HepG2 (cell line): ENCODE measurements around the gene TTC23L. TPM values are rescaled to one million over a fixed set of nuclear protein-coding genes. Genes with fewer than 3 reads are reported as not detected.

Experiments
- ARHGAP35 ChIP-seq: sonication (generic); formaldehyde crosslinking; IDR thresholded peaks from 2 replicates; pipeline ENCODE4 v1.9.0; 2022; ENCODE audit warnings: mild to moderate bottlenecking, inconsistent platforms, moderate library complexity, missing genetic modification reagents, borderline replicate concordance
- EEA1 ChIP-seq: sonication (generic); formaldehyde crosslinking; IDR thresholded peaks from 2 replicates; pipeline ENCODE4 v1.5.1; 2020; ENCODE audit warnings: mild to moderate bottlenecking, missing genetic modification reagents, borderline replicate concordance
- HDAC2 ChIP-seq: sonication (generic); formaldehyde crosslinking; IDR thresholded peaks from 2 replicates; pipeline ENCODE4 v1.4.0; 2020; ENCODE audit warnings: missing genetic modification reagents
- JUN ChIP-seq: sonication (generic); formaldehyde crosslinking; IDR thresholded peaks from 2 replicates; pipeline ENCODE4 v1.4.0; 2020; ENCODE audit warnings: mild to moderate bottlenecking, missing genetic modification reagents
- KDM1A ChIP-seq: IDR thresholded peaks from 2 replicates; pipeline ENCODE4 v1.6.1; 2016; ENCODE audit warnings: missing compliant biosample characterization
- MAFF ChIP-seq: IDR thresholded peaks from 2 replicates; pipeline ENCODE4 v1.6.1; 2011; ENCODE audit warnings: low read depth, low read length, improper control_type of control experiment
- ONECUT2 ChIP-seq: sonication (generic); formaldehyde crosslinking; IDR thresholded peaks from 2 replicates; pipeline ENCODE4 v1.4.0; 2020; ENCODE audit warnings: missing genetic modification reagents
- PAX8 ChIP-seq: sonication (generic); formaldehyde crosslinking; IDR thresholded peaks from 2 replicates; pipeline ENCODE4 v1.8.0; 2022; ENCODE audit warnings: mild to moderate bottlenecking, missing genetic modification reagents, borderline replicate concordance
- PCBP2 ChIP-seq: fragments of 200-400 bp; formaldehyde crosslinking; optimal IDR thresholded peaks from 2 replicates; pipeline ENCODE3; 2018; ENCODE audit warnings: low read length, low read depth; ENCODE audit not compliant: poor library complexity, severe bottlenecking
- RAD21 ChIP-seq: fragments of 450-650 bp; formaldehyde crosslinking; IDR thresholded peaks from 2 replicates; pipeline ENCODE4 v1.5.0; 2020; ENCODE audit warnings: mild to moderate bottlenecking
- TBP ChIP-seq: sonication (generic); formaldehyde crosslinking; IDR thresholded peaks from 2 replicates; pipeline ENCODE4 v1.5.0; 2020; ENCODE audit warnings: missing genetic modification reagents
- TFDP1 ChIP-seq: IDR thresholded peaks from 2 replicates; pipeline ENCODE4 v1.6.1; 2016; ENCODE audit warnings: missing compliant biosample characterization, missing genetic modification reagents, borderline replicate concordance
- ZIK1 ChIP-seq: sonication (generic); formaldehyde crosslinking; IDR thresholded peaks from 2 replicates; pipeline ENCODE4 v1.5.0; 2020; ENCODE audit warnings: mild to moderate bottlenecking, low read depth, missing genetic modification reagents, borderline replicate concordance
- ZMYM2 ChIP-seq: sonication (generic); formaldehyde crosslinking; IDR thresholded peaks from 2 replicates; pipeline ENCODE4 v1.8.0; 2022; ENCODE audit warnings: mild to moderate bottlenecking, missing genetic modification reagents
- ZNF34 ChIP-seq: sonication (generic); formaldehyde crosslinking; IDR thresholded peaks from 2 replicates; pipeline ENCODE4 v1.4.0; 2020; ENCODE audit warnings: mild to moderate bottlenecking, missing genetic modification reagents, borderline replicate concordance
- ZNF607 ChIP-seq: sonication (generic); formaldehyde crosslinking; IDR thresholded peaks from 2 replicates; pipeline ENCODE4 v1.5.1; 2020; ENCODE audit warnings: missing genetic modification reagents, mild to moderate bottlenecking, borderline replicate concordance
- ZNF749 ChIP-seq: sonication (generic); formaldehyde crosslinking; IDR thresholded peaks from 2 replicates; pipeline ENCODE4 v1.8.0; 2022; ENCODE audit warnings: mild to moderate bottlenecking, missing genetic modification reagents, moderate library complexity, borderline replicate concordance
- ZNF883 ChIP-seq: sonication (generic); formaldehyde crosslinking; IDR thresholded peaks from 2 replicates; pipeline ENCODE4 v1.5.1; 2020; ENCODE audit warnings: mild to moderate bottlenecking, missing genetic modification reagents; ENCODE audit errors: not compliant biosample characterization
- ZSCAN12 ChIP-seq: sonication (generic); formaldehyde crosslinking; IDR thresholded peaks from 2 replicates; pipeline ENCODE4 v1.9.0; 2021; ENCODE audit warnings: mild to moderate bottlenecking, missing genetic modification reagents
- polyA plus RNA-seq, 8 experiments: library from polyadenylated mRNA; depleted of rRNA in 3 of 8; stranded (reverse) in 7 of 8; unstranded in 1 of 8; fragments of >200 nt; fragmentation: Illumina TruSeq in 4 of 8; extraction: Trizol in 4 of 8; gene quantifications; 2 replicates each; pipeline versions ENCODE4 v1.2.1 to v1.2.3, GENCODE V29; 2011 to 2016; ENCODE audit warnings: low read depth in 4 of 8, missing spikeins in 1 of 8, mixed read lengths in 1 of 8; ENCODE audit not compliant: insufficient read depth in 1 of 8
- total RNA-seq, 5 experiments: library from RNA; depleted of rRNA; stranded (reverse); fragments of >200 nt; fragmentation: Illumina TruSeq; extraction: Trizol; gene quantifications; 2 replicates each; pipeline ENCODE4 v1.2.3, GENCODE V29; 2016; ENCODE audit warnings: low read depth in 1 of 5
- TF ChIP-seq, protein P1 (sequence below): sonication (generic); formaldehyde crosslinking; IDR thresholded peaks from 2 replicates; pipeline ENCODE4 v1.4.0; 2020; ENCODE audit warnings: missing genetic modification reagents
- TF ChIP-seq, protein P2 (sequence below): sonication (generic); formaldehyde crosslinking; IDR thresholded peaks from 2 replicates; pipeline ENCODE4 v1.4.0; 2020; ENCODE audit warnings: missing genetic modification reagents
- TF ChIP-seq, protein P3 (sequence below): sonication (generic); formaldehyde crosslinking; IDR thresholded peaks from 2 replicates; pipeline ENCODE4 v1.5.0; 2020; ENCODE audit warnings: mild to moderate bottlenecking, missing genetic modification reagents

The TTC23L gene
- total and polyA plus RNA-seq, 2 of the 13 experiments (the other 11 are each of a cell fraction or from before 2014, with no cell fraction given), result 0.37 to 1.4 TPM

DNA sequence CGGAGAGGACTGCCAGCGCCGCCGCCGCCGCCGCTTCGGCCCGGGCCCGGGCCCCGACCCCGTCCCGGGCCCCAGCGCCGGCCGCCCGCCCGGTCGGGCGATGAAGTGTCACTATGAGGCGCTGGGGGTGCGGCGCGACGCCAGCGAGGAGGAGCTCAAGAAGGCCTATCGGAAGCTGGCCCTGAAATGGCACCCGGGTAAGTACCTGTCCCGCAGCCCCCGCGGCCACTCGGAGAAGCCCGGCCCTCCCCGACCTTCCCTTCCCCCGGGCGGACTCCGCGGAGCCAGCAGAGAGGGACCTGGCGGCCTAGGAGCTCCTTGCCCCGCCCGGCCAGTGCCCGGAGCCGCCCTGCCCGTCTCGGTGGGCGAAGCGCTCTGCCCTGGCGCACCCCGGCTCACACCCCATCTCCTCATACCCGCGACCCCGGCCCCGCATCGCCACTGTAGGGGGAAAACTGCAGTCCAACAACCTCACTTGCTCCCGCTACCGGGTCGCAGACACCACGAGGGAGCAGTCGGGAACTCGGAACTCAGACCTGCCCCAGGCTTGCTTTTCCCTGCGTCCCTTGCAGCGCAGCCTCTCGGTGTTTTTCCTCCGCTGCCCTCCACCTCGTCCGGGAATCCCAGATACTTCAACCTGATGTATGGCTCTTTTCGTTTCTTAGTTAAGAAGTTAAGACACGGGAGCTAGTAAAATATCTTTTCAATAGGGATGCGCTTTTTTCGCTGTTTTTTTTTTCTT is 90.9 kb downstream of the TTC23L start (continued):
- TF ChIP-seq TFDP1 (CRISPR knock-in tag), result no peak
- no peak for TF ChIP-seq KDM1A (CRISPR knock-in tag)
- no peak for TF ChIP-seq ZMYM2 (CRISPR knock-in tag)
- no peak for TF ChIP-seq HDAC2 (CRISPR knock-in tag)
- no peak for TF ChIP-seq TBP (CRISPR knock-in tag)
- no peak for TF ChIP-seq JUN (CRISPR knock-in tag)
- TF ChIP-seq, protein P1, sequence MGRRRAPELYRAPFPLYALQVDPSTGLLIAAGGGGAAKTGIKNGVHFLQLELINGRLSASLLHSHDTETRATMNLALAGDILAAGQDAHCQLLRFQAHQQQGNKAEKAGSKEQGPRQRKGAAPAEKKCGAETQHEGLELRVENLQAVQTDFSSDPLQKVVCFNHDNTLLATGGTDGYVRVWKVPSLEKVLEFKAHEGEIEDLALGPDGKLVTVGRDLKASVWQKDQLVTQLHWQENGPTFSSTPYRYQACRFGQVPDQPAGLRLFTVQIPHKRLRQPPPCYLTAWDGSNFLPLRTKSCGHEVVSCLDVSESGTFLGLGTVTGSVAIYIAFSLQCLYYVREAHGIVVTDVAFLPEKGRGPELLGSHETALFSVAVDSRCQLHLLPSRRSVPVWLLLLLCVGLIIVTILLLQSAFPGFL (CRISPR knock-in tag), result no peak
- TF ChIP-seq, protein P2, sequence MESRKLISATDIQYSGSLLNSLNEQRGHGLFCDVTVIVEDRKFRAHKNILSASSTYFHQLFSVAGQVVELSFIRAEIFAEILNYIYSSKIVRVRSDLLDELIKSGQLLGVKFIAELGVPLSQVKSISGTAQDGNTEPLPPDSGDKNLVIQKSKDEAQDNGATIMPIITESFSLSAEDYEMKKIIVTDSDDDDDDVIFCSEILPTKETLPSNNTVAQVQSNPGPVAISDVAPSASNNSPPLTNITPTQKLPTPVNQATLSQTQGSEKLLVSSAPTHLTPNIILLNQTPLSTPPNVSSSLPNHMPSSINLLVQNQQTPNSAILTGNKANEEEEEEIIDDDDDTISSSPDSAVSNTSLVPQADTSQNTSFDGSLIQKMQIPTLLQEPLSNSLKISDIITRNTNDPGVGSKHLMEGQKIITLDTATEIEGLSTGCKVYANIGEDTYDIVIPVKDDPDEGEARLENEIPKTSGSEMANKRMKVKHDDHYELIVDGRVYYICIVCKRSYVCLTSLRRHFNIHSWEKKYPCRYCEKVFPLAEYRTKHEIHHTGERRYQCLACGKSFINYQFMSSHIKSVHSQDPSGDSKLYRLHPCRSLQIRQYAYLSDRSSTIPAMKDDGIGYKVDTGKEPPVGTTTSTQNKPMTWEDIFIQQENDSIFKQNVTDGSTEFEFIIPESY (CRISPR knock-in tag), result no peak
- TF ChIP-seq ZNF34 (CRISPR knock-in tag), result no peak
- TF ChIP-seq ZNF749, result no peak
- no peak for TF ChIP-seq PCBP2
- TF ChIP-seq ZNF607 (CRISPR knock-in tag), result no peak
- no peak for TF ChIP-seq ZSCAN12 (CRISPR knock-in tag)
- peak; percentile 90; the same call in 1 of the 2 replicates for TF ChIP-seq EEA1
- TF ChIP-seq ONECUT2 (CRISPR knock-in tag), result no peak
- TF ChIP-seq, protein P3, sequence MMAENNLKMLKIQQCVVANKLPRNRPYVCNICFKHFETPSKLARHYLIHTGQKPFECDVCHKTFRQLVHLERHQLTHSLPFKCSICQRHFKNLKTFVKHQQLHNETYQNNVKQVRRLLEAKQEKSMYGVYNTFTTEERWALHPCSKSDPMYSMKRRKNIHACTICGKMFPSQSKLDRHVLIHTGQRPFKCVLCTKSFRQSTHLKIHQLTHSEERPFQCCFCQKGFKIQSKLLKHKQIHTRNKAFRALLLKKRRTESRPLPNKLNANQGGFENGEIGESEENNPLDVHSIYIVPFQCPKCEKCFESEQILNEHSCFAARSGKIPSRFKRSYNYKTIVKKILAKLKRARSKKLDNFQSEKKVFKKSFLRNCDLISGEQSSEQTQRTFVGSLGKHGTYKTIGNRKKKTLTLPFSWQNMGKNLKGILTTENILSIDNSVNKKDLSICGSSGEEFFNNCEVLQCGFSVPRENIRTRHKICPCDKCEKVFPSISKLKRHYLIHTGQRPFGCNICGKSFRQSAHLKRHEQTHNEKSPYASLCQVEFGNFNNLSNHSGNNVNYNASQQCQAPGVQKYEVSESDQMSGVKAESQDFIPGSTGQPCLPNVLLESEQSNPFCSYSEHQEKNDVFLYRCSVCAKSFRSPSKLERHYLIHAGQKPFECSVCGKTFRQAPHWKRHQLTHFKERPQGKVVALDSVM (CRISPR knock-in tag), result no peak
- no peak for TF ChIP-seq MAFF
- peak; percentile 12; the same call in 1 of the 2 replicates for TF ChIP-seq RAD21 (CRISPR knock-in tag)
- no peak for TF ChIP-seq ZNF883 (CRISPR knock-in tag)
- TF ChIP-seq ZIK1, result no peak
- peak; percentile 86 for TF ChIP-seq ARHGAP35
- no peak; the same call in 1 of the 2 replicates for TF ChIP-seq PAX8 (CRISPR knock-in tag)
